A549 (cell line): ENCODE data around the gene MAP2K1. TPM values are rescaled to one million over a fixed set of nuclear protein-coding genes. Genes with fewer than 3 reads are reported as not detected.
"Not testable (repeated sequence)": the region's sequence is repeated elsewhere in the genome, so short reads cannot be mapped to it uniquely, and the experiment has no call there.

ENCODE experiments used
- ATAC-seq, 2 experiments: fragments of 200-7000 bp in 1 of 2; fragments of >200 bp in 1 of 2; cut with Nextera tagmentation in 1 of 2; cut with Tn5 transposase in 1 of 2; 3 replicates each; pipeline versions ENCODE4 v1.8.0 to v1.9.1; 2018 to 2020; ENCODE audit warnings: mild to moderate bottlenecking in 1 of 2, moderate library complexity in 1 of 2
- CTCF ChIA-PET: fragments of 300-600 bp; sonication (Branson Sonifier 250); formaldehyde crosslinking; extraction: SDS; loops from one replicate; lab custom pipeline; 2021; ENCODE audit warnings: antibody characterized with exemption, inconsistent platforms; lab: Yijun Ruan, JAX
- POLR2A ChIA-PET: fragments of 350-600 bp; formaldehyde crosslinking; extraction: SDS; loops from one replicate; lab custom pipeline; 2021; ENCODE audit warnings: antibody characterized with exemption, inconsistent platforms; lab: Yijun Ruan, JAX
- DNase-seq, 2 experiments: peaks; one replicate each; pipeline versions ENCODE4 v3.0.0 to v3.0.0-alpha.2; 2011 to 2016; ENCODE audit warnings: low read depth in 1 of 2, low spot score in 1 of 2
- FAIRE-seq: peaks from 2 replicates; lab custom pipeline; 2011; peaks lifted over from hg19 to GRCh38; lab: Jason Lieb, UNC
- H3K27ac ChIP-seq, 2 experiments: fragments of >200 bp; sonication (Bioruptor Twin); formaldehyde crosslinking; 3 replicates each; pipeline ENCODE4 v1.5.1; 2016 to 2017
- H3K4me1 ChIP-seq: fragments of >200 bp; sonication (Bioruptor Twin); formaldehyde crosslinking; 3 replicates; pipeline ENCODE4 v1.6.1; 2016
- H3K4me2 ChIP-seq: fragments of >200 bp; sonication (Bioruptor Twin); formaldehyde crosslinking; 3 replicates; pipeline ENCODE4 v1.6.1; 2016
- H3K4me3 ChIP-seq: fragments of >200 bp; sonication (Bioruptor Twin); formaldehyde crosslinking; 3 replicates; pipeline ENCODE4 v1.5.1; 2016
- H3K9me3 ChIP-seq: fragments of >200 bp; sonication (Bioruptor Twin); formaldehyde crosslinking; 3 replicates; pipeline ENCODE4 v1.6.1; 2016
- CHD4 ChIP-seq: fragments of 200-600 bp; sonication (generic); IDR thresholded peaks from 2 replicates; pipeline ENCODE4 v1.6.1; 2016; ENCODE audit warnings: antibody characterized with exemption, mild to moderate bottlenecking, borderline replicate concordance
- ELK1 ChIP-seq: fragments of 150-350 bp; IDR thresholded peaks from 2 replicates; pipeline ENCODE4 v1.6.1; 2014; ENCODE audit warnings: low read depth, mild to moderate bottlenecking, low read length
- HEYL ChIP-seq: fragments of 250-450 bp; sonication (Bioruptor Pico); IDR thresholded peaks from 2 replicates; pipeline ENCODE4 v1.8.0; 2021; ENCODE audit warnings: mild to moderate bottlenecking, moderate library complexity
- HOXA7 ChIP-seq: fragments of 250-450 bp; sonication (Bioruptor Pico); IDR thresholded peaks from 2 replicates; pipeline ENCODE4 v1.5.0; 2020; ENCODE audit warnings: mild to moderate bottlenecking, moderate library complexity
- KDM5A ChIP-seq: fragments of 200-600 bp; sonication (generic); IDR thresholded peaks from 2 replicates; pipeline ENCODE4 v1.6.1; 2016; ENCODE audit warnings: antibody characterized with exemption, mild to moderate bottlenecking
- MAFK ChIP-seq: fragments of 450-650 bp; IDR thresholded peaks from 2 replicates; pipeline ENCODE4 v1.6.1; 2014; ENCODE audit not compliant: partially characterized antibody
- MAZ ChIP-seq: fragments of 150-350 bp; IDR thresholded peaks from 2 replicates; pipeline ENCODE4 v1.6.1; 2014; ENCODE audit warnings: antibody characterized with exemption, low read depth, low read length, borderline replicate concordance
- MYC ChIP-seq: IDR thresholded peaks from 2 replicates; pipeline ENCODE4 v1.6.1; 2012; ENCODE audit warnings: mild to moderate bottlenecking, inconsistent platforms, low read length, improper control_type of control experiment, borderline replicate concordance
- NPAS2 ChIP-seq: fragments of 250-450 bp; sonication (Bioruptor Pico); IDR thresholded peaks from 2 replicates; pipeline ENCODE4 v1.8.0; 2022; ENCODE audit warnings: mild to moderate bottlenecking, moderate library complexity, borderline replicate concordance
- NR3C1 ChIP-seq: fragments of >200 bp; sonication (Bioruptor Twin); formaldehyde crosslinking; IDR thresholded peaks from 3 replicates; pipeline ENCODE4 v1.6.1; 2017
- POLR2AphosphoS2 ChIP-seq: conservative IDR thresholded peaks from 2 replicates; pipeline ENCODE4 v1.6.1; 2012; ENCODE audit warnings: low read length, improper control_type of control experiment, inconsistent platforms
- RARB ChIP-seq: fragments of 250-450 bp; sonication (Bioruptor Pico); IDR thresholded peaks from 2 replicates; pipeline ENCODE4 v1.8.0; 2021; ENCODE audit warnings: mild to moderate bottlenecking, moderate library complexity
- SREBF2 ChIP-seq: fragments of 450-650 bp; IDR thresholded peaks from 2 replicates; pipeline ENCODE4 v1.6.1; 2014; ENCODE audit warnings: mild to moderate bottlenecking, moderate library complexity
- ZC3H11A ChIP-seq: fragments of 450-650 bp; IDR thresholded peaks from 2 replicates; pipeline ENCODE4 v1.6.1; 2014; ENCODE audit warnings: antibody characterized with exemption, mild to moderate bottlenecking
- ZSCAN20 ChIP-seq: fragments of 250-450 bp; sonication (Bioruptor Pico); IDR thresholded peaks from 2 replicates; pipeline ENCODE4 v1.8.0; 2022; ENCODE audit warnings: mild to moderate bottlenecking, moderate library complexity
- WGBS: methylation state at CpG from one replicate; pipeline ENCODE4 v1.1.6; 2017; ENCODE audit errors: missing lambda C conversion rate; 5-methylcytosine and 5-hydroxymethylcytosine counted together
- polyA plus RNA-seq, 4 experiments: library from polyadenylated mRNA; depleted of rRNA in 3 of 4; stranded (reverse); fragments of >200 nt; fragmentation: RNase III in 1 of 4; extraction: RNeasy Plus Mini Kit Qiagen cat#74134 plus additional on column Dnase treatment in 1 of 4; gene quantifications; 2 replicates in 3 of 4; 3 replicates in 1 of 4; pipeline ENCODE4 v1.2.3, GENCODE V29; 2011 to 2017
- TF ChIP-seq, protein P1 (sequence below): fragments of >200 bp; sonication (Bioruptor Twin); formaldehyde crosslinking; IDR thresholded peaks from 2 replicates; pipeline ENCODE4 v1.6.1; 2016
- TF ChIP-seq, protein P2 (sequence below): fragments of >200 bp; sonication (Bioruptor Twin); formaldehyde crosslinking; IDR thresholded peaks from 3 replicates; pipeline ENCODE4 v1.6.1; 2016
- TF ChIP-seq, protein P3 (sequence below): fragments of 200-600 bp; sonication (generic); IDR thresholded peaks from 2 replicates; pipeline ENCODE4 v1.6.1; 2016; ENCODE audit warnings: antibody characterized with exemption, mild to moderate bottlenecking, moderate library complexity

The MAP2K1 gene
- polyA plus RNA-seq, 2 of the 4 experiments (the other 2 are of a cell fraction): 30.3 to 41.9 TPM

GRCh38 chr15:66359740-66360139 lies 27.0 kb upstream of the MAP2K1 start:
- POLR2A ChIA-PET: no interaction called here
- Histone ChIP-seq H3K4me1 (peaks cover 9% of the 10 kb centered on the region; the same call in 2 of the 3 replicates), H3K9me3 (no peaks in the 10 kb centered on the region), H3K4me2 (no peak overlapping the region), H3K4me3 (no peak overlapping the region), H3K27ac (no peak overlapping the region)
- DNase-seq (peak in 1 of 2 experiments; percentile 20), FAIRE-seq (no peak), ATAC-seq (no peak)
- 83% methylated on average over 7 of the region's 7 CpGs for WGBS
- TF ChIP-seq MAZ (no peak), ZSCAN20 (CRISPR knock-in tag) (no peak), HOXA7 (CRISPR knock-in tag) (no peak), KDM5A (no peak), ZC3H11A (no peak), NR3C1 (no peak), POLR2AphosphoS2 (no peak)
- TF ChIP-seq, protein P1, sequence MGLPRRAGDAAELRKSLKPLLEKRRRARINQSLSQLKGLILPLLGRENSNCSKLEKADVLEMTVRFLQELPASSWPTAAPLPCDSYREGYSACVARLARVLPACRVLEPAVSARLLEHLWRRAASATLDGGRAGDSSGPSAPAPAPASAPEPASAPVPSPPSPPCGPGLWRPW: no peak
- TF ChIP-seq, protein P2, sequence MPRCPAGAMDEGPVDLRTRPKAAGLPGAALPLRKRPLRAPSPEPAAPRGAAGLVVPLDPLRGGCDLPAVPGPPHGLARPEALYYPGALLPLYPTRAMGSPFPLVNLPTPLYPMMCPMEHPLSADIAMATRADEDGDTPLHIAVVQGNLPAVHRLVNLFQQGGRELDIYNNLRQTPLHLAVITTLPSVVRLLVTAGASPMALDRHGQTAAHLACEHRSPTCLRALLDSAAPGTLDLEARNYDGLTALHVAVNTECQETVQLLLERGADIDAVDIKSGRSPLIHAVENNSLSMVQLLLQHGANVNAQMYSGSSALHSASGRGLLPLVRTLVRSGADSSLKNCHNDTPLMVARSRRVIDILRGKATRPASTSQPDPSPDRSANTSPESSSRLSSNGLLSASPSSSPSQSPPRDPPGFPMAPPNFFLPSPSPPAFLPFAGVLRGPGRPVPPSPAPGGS: no peak
- CTCF ChIA-PET: no interaction called here

DNA sequence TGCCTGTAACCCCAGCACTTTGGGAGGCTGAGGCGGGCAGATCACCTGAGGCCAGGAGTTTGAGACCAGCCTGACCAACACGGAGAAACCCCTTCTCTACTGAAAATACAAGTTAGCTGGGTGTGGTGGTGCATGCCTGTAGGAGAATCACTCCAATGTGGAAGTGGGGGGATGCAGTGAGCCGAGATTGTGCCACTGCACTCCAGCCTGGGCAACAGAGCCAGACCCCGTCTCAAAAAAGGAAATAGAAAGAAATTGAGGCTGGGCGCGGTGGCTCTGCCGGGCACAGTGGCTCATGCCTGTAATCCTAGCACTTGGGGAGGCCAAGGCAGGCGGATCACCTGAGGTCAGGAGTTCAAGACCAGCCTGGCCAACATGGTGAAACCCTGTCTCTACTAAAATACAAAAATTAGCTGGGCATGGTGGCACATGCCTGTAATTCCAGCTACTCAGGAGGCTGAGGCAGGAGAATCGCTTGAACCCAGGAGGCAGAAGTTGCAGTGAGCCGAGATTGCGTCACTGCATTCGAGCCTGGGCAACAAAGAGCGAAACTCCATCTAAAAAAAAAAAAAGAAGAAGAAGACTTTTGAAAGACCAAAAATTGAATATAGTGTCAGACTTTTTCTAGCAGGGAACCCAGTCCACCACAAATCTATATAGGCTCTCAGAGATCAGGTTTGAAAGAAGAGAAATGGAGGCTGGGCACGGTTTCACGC lies 24.8 kb upstream of the MAP2K1 start:
- 83% methylated on average over 15 of the region's 15 CpGs for WGBS
- DNase-seq, POLR2A ChIA-PET, ATAC-seq, FAIRE-seq, H3K9me3 ChIP-seq, H3K4me3 ChIP-seq, H3K27ac ChIP-seq, H3K4me1 ChIP-seq, H3K4me2 ChIP-seq: not testable (repeated sequence)
- CTCF ChIA-PET: interaction anchor here (0.6 kb wide), 1 partner anchor 25 kb away, joined by 3 read pairs; the partner anchor contains the start of gene MAP2K1

GRCh38 chr15:66362776-66363175 lies 23.9 kb upstream of the MAP2K1 start:
- H3K4me2 ChIP-seq: no peak overlapping the region
- no peak for TF ChIP-seq ELK1
- TF ChIP-seq HOXA7 (CRISPR knock-in tag): no peak
- no peak for TF ChIP-seq HEYL (CRISPR knock-in tag)
- no peak for TF ChIP-seq CHD4
- no peak for TF ChIP-seq ZSCAN20 (CRISPR knock-in tag)
- TF ChIP-seq, protein P3, sequence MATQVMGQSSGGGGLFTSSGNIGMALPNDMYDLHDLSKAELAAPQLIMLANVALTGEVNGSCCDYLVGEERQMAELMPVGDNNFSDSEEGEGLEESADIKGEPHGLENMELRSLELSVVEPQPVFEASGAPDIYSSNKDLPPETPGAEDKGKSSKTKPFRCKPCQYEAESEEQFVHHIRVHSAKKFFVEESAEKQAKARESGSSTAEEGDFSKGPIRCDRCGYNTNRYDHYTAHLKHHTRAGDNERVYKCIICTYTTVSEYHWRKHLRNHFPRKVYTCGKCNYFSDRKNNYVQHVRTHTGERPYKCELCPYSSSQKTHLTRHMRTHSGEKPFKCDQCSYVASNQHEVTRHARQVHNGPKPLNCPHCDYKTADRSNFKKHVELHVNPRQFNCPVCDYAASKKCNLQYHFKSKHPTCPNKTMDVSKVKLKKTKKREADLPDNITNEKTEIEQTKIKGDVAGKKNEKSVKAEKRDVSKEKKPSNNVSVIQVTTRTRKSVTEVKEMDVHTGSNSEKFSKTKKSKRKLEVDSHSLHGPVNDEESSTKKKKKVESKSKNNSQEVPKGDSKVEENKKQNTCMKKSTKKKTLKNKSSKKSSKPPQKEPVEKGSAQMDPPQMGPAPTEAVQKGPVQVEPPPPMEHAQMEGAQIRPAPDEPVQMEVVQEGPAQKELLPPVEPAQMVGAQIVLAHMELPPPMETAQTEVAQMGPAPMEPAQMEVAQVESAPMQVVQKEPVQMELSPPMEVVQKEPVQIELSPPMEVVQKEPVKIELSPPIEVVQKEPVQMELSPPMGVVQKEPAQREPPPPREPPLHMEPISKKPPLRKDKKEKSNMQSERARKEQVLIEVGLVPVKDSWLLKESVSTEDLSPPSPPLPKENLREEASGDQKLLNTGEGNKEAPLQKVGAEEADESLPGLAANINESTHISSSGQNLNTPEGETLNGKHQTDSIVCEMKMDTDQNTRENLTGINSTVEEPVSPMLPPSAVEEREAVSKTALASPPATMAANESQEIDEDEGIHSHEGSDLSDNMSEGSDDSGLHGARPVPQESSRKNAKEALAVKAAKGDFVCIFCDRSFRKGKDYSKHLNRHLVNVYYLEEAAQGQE: no peak
- no peak for TF ChIP-seq RARB (CRISPR knock-in tag)
- TF ChIP-seq MAZ: no peak
- TF ChIP-seq ZC3H11A: no peak
- TF ChIP-seq MYC: no peak
- no peak for TF ChIP-seq MAFK
- no peak for TF ChIP-seq NPAS2 (CRISPR knock-in tag)
- no peak for TF ChIP-seq SREBF2
- TF ChIP-seq, all 56 proteins: peak for 0
- H3K27ac ChIP-seq: no peak overlapping the region
- no peaks in the 10 kb centered on the region for H3K4me1 ChIP-seq
- WGBS: 96% methylated on average over 1 of the region's 1 CpG
- POLR2A ChIA-PET: no interaction called here
- FAIRE-seq (no peak), DNase-seq (no peak), ATAC-seq (no peak)
- H3K4me3 ChIP-seq: no peak overlapping the region
- CTCF ChIA-PET: interaction anchor here (1.5 kb wide), 1 partner anchor 25 kb away, joined by 3 read pairs; no protein-coding TSS in a partner anchor
- no peaks in the 10 kb centered on the region for H3K9me3 ChIP-seq
